ENCODE data around the gene PARP6.

PARP6 gene

GRCh38 chr15:72207558-72208085 is 64.7 kb downstream of the PARP6 start:
- no peak overlapping the region for H3K27ac Mint-ChIP-seq
- no peak for TF ChIP-seq CTCF (IDR thresholded peaks at IDR 0.05; ENCODE audit: unreplicated experiment in 3 of 3)
- peaks cover 32% of the 10 kb centered on the region for H3K4me1 Mint-ChIP-seq
- no peaks in the 10 kb centered on the region for H3K9me3 Mint-ChIP-seq
- H3K4me3 Mint-ChIP-seq = no peak overlapping the region
- peaks cover 95% of the 10 kb centered on the region for H3K36me3 Mint-ChIP-seq (ENCODE audit: low read depth)
- no peaks in the 10 kb centered on the region for H3K27me3 Mint-ChIP-seq (ENCODE audit: low read depth)

- H3K4me1 Mint-ChIP-seq = peaks cover 33% of the 10 kb centered on the region
- H3K36me3 Mint-ChIP-seq (ENCODE audit: low read depth) = peaks cover 90% of the 10 kb centered on the region
- no peak overlapping the region for H3K27ac Mint-ChIP-seq
- H3K9me3 Mint-ChIP-seq = no peaks in the 10 kb centered on the region
- H3K4me3 Mint-ChIP-seq = no peak overlapping the region
- H3K27me3 Mint-ChIP-seq (ENCODE audit: low read depth) = no peaks in the 10 kb centered on the region
- no peak for TF ChIP-seq CTCF (IDR thresholded peaks at IDR 0.05; ENCODE audit: unreplicated experiment in 3 of 3)
These were observed 65.7 kb downstream of the PARP6 start for GRCh38 chr15:72206677-72207000.

GRCh38 chr15:72205896-72206676 is 66.3 kb downstream of the PARP6 start:
- no peak overlapping the region for H3K4me3 Mint-ChIP-seq
- H3K9me3 Mint-ChIP-seq = no peaks in the 10 kb centered on the region
- H3K27ac Mint-ChIP-seq = no peak overlapping the region
- H3K27me3 Mint-ChIP-seq (ENCODE audit: low read depth) = no peaks in the 10 kb centered on the region
- peaks cover 85% of the 10 kb centered on the region for H3K36me3 Mint-ChIP-seq (ENCODE audit: low read depth)
- peaks cover 39% of the 10 kb centered on the region for H3K4me1 Mint-ChIP-seq
- TF ChIP-seq CTCF (IDR thresholded peaks at IDR 0.05; ENCODE audit: unreplicated experiment in 3 of 3) = no peak

- no peaks in the 10 kb centered on the region for H3K9me3 Mint-ChIP-seq
These were observed 67.1 kb downstream of the PARP6 start for GRCh38 chr15:72205273-72205672.

GRCh38 chr15:72203507-72203837 is 68.9 kb downstream of the PARP6 start:
- Mint-ChIP-seq H3K4me3 (no peak overlapping the region), H3K9me3 (no peaks in the 10 kb centered on the region), H3K4me1 (peaks cover 51% of the 10 kb centered on the region), H3K27me3 (ENCODE audit: low read depth) (no peaks in the 10 kb centered on the region), H3K27ac (peak overlapping the region in 2 of 3 experiments; percentile 13 to 21), H3K36me3 (ENCODE audit: low read depth) (peaks cover 82% of the 10 kb centered on the region)
- no peak for TF ChIP-seq CTCF (IDR thresholded peaks at IDR 0.05; ENCODE audit: unreplicated experiment in 3 of 3)

More at GRCh38 chr15:72205273-72205672, 67.1 kb downstream of the PARP6 start:
- no peaks in the 10 kb centered on the region for H3K27me3 Mint-ChIP-seq (ENCODE audit: low read depth)
- no peak overlapping the region for H3K4me3 Mint-ChIP-seq
- TF ChIP-seq CTCF (IDR thresholded peaks at IDR 0.05; ENCODE audit: unreplicated experiment in 3 of 3) = no peak
- no peak overlapping the region for H3K27ac Mint-ChIP-seq
- peaks cover 85% of the 10 kb centered on the region for H3K36me3 Mint-ChIP-seq (ENCODE audit: low read depth)
- peaks cover 45% of the 10 kb centered on the region for H3K4me1 Mint-ChIP-seq

Data from nephron (organoid).